Fibroblast of gingiva (primary cell): ENCODE measurements around the gene PRRT2.

Experiments used
- DNase-seq: peaks from one replicate; pipeline ENCODE4 v3.0.0-alpha.2; 2011; ENCODE audit warnings: low read depth

PRRT2 gene

GRCh38 chr16:29862884-29863668 lies 51.1 kb downstream of the PRRT2 start, which contains the start of gene CDIPT:
Gene CDIPT, minus strand, starts transcription at chr16:29863226. Its CDS starts 369 bp downstream, at chr16:29862857.
- peak; percentile 97 for DNase-seq

- DNase-seq = no peak
These were observed 51.6 kb downstream of the PRRT2 start for GRCh38 chr16:29863669-29863984.

- DNase-seq = no peak
These were observed 52.2 kb downstream of the PRRT2 start for GRCh38 chr16:29864205-29864604.
